ENCODE data around the gene ABCC2.

ABCC2 gene

DNA sequence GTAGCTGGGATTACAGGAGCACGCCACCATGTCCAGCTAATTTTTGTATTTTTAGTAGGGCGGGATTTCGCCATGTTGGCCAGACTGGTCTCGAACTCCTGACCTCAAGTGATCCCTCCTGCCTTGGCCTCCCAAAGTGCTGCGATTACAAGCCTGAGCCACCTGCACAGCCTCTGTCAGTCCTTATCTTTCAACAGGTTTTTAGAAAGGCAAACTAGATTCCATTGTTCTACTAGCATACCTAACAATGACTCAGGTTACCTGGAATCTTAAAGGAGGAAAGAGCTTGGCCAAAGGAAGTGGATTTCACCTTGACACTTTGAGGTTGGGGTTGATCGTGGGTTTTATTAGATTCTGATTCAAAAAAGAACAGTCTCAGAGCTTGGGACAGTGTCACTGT is 3.2 kb downstream of the ABCC2 start:
- no peak overlapping the region for H3K4me3 ChIP-seq (replicated peaks; ENCODE audit: low read depth, low read length)
- no peaks in the 10 kb centered on the region for H3K36me3 ChIP-seq (ENCODE audit: control insufficient read depth, insufficient read depth, low read length)
- TF ChIP-seq, protein P1, sequence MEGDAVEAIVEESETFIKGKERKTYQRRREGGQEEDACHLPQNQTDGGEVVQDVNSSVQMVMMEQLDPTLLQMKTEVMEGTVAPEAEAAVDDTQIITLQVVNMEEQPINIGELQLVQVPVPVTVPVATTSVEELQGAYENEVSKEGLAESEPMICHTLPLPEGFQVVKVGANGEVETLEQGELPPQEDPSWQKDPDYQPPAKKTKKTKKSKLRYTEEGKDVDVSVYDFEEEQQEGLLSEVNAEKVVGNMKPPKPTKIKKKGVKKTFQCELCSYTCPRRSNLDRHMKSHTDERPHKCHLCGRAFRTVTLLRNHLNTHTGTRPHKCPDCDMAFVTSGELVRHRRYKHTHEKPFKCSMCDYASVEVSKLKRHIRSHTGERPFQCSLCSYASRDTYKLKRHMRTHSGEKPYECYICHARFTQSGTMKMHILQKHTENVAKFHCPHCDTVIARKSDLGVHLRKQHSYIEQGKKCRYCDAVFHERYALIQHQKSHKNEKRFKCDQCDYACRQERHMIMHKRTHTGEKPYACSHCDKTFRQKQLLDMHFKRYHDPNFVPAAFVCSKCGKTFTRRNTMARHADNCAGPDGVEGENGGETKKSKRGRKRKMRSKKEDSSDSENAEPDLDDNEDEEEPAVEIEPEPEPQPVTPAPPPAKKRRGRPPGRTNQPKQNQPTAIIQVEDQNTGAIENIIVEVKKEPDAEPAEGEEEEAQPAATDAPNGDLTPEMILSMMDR (IDR thresholded peaks at IDR 0.05; ENCODE audit: insufficient read depth, low read length, poor library complexity, severe bottlenecking) = no peak
- H3K27me3 ChIP-seq (replicated peaks; ENCODE audit: control insufficient read depth, insufficient read depth, low read length) = no peaks in the 10 kb centered on the region
- DNase-seq (ENCODE audit: extremely low read depth, insufficient read length) = no peak

DNA sequence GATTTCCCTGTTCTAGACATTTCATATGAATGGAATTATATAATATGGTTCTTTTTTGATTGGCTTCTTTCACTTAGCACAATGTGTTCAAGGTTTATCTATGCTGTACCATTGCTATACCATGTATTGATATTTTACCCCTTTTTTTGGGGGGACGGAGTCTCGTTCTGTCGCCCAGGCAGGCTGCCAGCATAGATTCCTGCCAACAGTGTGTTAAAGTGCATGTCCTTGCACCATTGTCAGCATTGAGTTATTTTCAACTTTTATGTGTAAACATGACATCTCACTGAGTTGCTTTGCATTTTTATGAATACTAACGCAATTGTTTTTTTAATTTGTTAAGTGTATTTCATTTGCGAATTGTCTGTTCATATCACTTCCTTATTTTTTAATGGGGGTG is 4.9 kb downstream of the ABCC2 start:
- TF ChIP-seq, protein P1 (IDR thresholded peaks at IDR 0.05; ENCODE audit: insufficient read depth, low read length, poor library complexity, severe bottlenecking) = no peak
- no peak for DNase-seq (ENCODE audit: extremely low read depth, insufficient read length)
- H3K27me3 ChIP-seq (replicated peaks; ENCODE audit: control insufficient read depth, insufficient read depth, low read length) = no peaks in the 10 kb centered on the region
- no peaks in the 10 kb centered on the region for H3K36me3 ChIP-seq (ENCODE audit: control insufficient read depth, insufficient read depth, low read length)
- no peak overlapping the region for H3K4me3 ChIP-seq (replicated peaks; ENCODE audit: low read depth, low read length)

DNA sequence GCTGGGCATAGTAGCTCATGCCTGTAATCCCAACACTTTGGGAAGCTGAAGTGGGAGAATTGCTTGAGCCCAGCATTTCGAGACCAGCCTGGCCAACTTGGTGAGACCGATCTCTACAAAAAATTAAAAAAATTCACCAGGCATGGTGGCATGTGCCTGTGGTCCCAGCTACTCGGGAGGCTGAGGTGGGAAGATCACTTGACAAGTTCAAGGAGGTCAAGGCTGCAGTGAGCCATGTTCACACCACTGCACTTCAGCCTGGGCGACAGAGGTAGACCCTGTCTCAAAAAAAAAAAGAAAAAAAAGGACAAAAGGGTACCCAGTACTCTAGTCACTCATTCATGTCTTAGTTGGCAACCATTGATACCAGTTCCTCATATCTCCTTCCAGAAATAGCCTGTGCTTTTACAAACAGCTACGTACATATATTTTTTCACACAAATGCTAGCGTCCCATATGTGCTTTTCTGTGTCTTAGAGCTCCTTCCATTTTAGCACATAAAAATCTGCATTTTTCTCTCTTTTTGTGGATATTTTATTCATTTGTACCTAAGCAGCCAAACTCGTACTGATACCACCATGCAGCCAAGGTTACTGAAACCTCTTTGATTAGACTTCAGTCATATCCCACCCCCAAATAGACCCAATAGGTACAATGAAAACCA is 5.5 kb downstream of the ABCC2 start:
- DNase-seq (ENCODE audit: extremely low read depth, insufficient read length) = no peak
- TF ChIP-seq, protein P1 (IDR thresholded peaks at IDR 0.05; ENCODE audit: insufficient read depth, low read length, poor library complexity, severe bottlenecking) = no peak
- no peaks in the 10 kb centered on the region for H3K36me3 ChIP-seq (ENCODE audit: control insufficient read depth, insufficient read depth, low read length)

GRCh38 chr10:99788598-99789256 is 6.3 kb downstream of the ABCC2 start:
- TF ChIP-seq, protein P1 (IDR thresholded peaks at IDR 0.05; ENCODE audit: insufficient read depth, low read length, poor library complexity, severe bottlenecking) = no peak
- Histone ChIP-seq H3K27me3 (replicated peaks; ENCODE audit: control insufficient read depth, insufficient read depth, low read length) (no peaks in the 10 kb centered on the region), H3K36me3 (ENCODE audit: control insufficient read depth, insufficient read depth, low read length) (no peaks in the 10 kb centered on the region), H3K4me3 (replicated peaks; ENCODE audit: low read depth, low read length) (no peak overlapping the region)
- DNase-seq (ENCODE audit: extremely low read depth, insufficient read length) = no peak

More for the DNA sequence above, 5.5 kb downstream of the ABCC2 start:
- no peak overlapping the region for H3K4me3 ChIP-seq (replicated peaks; ENCODE audit: low read depth, low read length)
- H3K27me3 ChIP-seq (replicated peaks; ENCODE audit: control insufficient read depth, insufficient read depth, low read length) = no peaks in the 10 kb centered on the region

DNA sequence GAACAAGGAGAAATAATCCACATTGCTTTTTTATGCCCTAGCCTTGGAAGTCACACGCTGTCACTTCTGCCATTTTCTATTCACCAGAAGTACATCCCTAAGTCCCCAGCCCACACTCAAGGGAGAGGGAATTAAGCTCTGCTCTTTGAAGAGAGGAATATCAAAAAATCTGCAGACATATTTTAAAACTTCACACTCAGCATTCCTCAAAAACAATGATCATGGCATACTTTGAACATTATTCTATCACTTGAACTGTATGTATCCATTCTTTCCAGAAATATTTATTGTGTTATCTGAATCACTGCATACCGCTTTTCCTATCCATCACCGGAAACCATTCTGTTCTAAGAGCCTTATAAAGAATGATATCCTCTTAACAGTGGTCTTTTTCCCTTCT is 9.4 kb downstream of the ABCC2 start:
- no peaks in the 10 kb centered on the region for H3K36me3 ChIP-seq (ENCODE audit: control insufficient read depth, insufficient read depth, low read length)
- H3K27me3 ChIP-seq (replicated peaks; ENCODE audit: control insufficient read depth, insufficient read depth, low read length) = no peaks in the 10 kb centered on the region
- no peak overlapping the region for H3K4me3 ChIP-seq (replicated peaks; ENCODE audit: low read depth, low read length)
- no peak for DNase-seq (ENCODE audit: extremely low read depth, insufficient read length)
- TF ChIP-seq, protein P1 (IDR thresholded peaks at IDR 0.05; ENCODE audit: insufficient read depth, low read length, poor library complexity, severe bottlenecking) = no peak

All from GM06990 (cell line).